GM18909 (cell line): ENCODE measurements around the gene NCBP1.
"Not testable (repeated sequence)": the region's sequence is repeated elsewhere in the genome, so short reads cannot be mapped to it uniquely, and the experiment has no call there.

Experiments
- ATAC-seq: cut with Tn5 transposase; IDR thresholded peaks from one replicate; pipeline ENCODE4 v1.9.1; 2021; ENCODE audit warnings: mild to moderate bottlenecking; ENCODE audit not compliant: unreplicated experiment, poor library complexity

Gene NCBP1

DNA sequence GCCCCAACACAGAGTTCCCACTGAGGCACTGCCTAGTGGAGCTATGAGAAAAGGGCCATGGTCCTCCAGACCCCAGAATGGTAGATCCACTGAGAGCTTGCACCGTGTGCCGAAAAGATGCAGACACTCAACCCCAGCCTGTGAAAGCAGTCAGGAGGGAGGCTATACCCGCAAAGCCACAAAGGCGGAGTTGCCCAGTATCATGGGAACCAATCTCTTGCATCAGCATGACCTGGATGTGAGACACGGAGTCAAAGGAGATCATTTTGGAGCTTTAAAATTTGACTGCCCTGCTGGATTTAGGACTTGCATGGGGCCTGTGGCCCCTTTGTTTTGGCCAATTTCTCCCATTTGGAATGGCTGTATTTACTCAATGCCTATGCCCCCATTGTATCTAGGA lies 11.1 kb upstream of the NCBP1 start:
- not testable (repeated sequence) for ATAC-seq

- no peak for ATAC-seq
Observed at GRCh38 chr9:97623946-97624345, 9.7 kb upstream of the NCBP1 start.

DNA sequence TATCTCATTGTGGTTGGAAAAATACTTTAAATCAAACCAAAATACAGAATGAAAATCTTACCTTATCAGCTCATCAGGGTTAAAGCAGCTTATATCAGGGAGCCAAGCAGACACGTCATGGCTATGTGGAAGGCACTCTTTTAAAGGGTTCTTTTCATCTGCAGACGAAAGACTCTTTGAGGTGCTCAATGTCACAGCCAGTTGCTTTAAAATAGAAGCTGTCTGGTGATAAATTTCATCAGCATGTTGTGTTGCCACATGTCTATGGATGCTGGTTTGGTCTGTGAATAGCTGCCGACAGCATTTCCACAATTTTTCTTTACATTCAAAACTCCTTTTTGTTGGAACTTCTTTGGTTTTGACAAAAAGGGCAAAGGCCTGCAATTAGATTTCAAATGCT lies 8.0 kb upstream of the NCBP1 start:
- ATAC-seq = no peak

- no peak for ATAC-seq
Observed at GRCh38 chr9:97627624-97628023, 6.0 kb upstream of the NCBP1 start.

- ATAC-seq = no peak
Observed at GRCh38 chr9:97628668-97629067, 5.0 kb upstream of the NCBP1 start.

DNA sequence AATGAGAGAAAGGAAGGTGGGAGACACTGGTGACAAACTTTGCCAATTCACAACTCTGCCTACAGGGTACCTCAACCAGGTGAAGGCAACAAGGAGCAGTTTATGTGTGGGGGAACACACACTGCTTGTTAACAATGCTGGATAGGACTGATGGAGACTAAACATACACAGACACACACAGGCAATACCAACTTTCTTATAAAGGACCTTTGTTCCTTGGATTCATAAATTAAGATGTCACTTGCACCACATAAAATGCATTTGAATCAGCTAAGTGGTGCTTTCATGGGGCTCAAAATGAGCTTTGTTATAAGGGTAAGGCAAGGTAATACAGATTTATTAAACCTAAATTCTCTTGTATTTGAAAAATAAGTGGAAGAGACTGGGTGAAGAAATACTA lies 4.5 kb upstream of the NCBP1 start:
- no peak for ATAC-seq

- ATAC-seq = no peak
Observed at GRCh38 chr9:97630591-97630990, 3.0 kb upstream of the NCBP1 start.

DNA sequence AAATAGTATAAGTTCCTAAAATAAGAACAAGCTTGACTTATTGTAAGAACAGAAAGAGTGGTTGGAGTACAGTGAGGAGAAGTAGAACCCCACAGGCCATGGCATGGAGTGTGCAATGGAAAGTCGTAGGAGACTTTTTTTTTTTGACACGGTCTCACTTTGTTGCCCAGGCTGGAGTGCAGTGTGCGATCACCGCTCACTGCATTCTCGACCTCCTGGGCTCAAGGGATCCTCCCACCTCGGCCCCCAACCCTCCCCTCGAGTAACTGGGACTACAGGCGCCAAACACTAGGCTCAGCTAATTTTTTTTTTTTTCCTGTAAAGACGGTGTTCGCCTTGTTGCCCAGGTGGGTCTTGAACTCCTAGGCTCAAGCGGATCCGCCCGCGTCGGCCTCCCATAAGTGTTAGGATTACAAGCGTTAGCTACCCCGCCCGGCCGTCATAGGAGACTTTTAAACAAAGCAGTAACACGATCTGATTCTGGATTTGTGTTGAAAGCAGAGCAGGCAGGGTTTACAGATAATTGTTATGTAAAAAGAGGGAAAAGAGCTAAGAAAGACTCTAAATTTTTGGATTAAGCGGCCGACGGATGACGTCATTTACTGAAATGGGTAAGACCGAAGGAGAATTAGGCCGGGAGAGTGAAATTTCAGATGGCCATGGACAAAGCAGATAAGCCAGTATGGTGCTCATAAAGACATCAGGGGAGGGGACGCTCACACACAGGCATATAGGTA lies 1.2 kb upstream of the NCBP1 start:
- peak; percentile 15 for ATAC-seq

DNA sequence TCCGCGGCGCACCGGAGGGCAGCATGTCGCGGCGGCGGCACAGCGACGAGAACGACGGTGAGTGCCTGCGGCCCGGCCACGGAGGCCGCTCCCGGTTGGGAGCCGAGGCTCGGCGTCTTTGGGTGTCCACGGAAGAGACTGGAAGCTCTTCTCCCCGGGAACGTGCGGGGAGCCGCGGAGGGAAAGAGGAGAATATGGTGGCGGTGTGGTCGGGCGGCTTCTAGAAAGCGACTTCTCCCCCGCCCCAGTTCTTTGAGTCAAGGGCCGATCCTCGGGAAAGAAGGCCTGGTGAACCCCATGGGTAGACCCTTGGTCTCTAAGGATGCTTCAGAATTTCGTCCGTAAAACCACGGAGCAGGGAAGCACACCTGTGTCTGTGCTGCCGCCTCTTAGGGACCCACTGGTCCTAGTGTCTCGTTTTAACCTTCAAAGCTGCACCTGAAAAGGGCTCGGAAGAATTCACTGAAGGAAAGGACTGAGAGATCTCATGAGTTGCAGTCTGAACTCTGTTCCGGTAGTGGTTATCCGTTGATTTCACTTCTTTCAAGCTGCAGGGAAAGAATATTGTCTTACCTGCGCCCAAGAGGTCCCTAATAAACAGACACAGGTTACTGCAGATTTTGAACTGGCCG lies 354 bp downstream of the NCBP1 start:
- ATAC-seq = no peak

DNA sequence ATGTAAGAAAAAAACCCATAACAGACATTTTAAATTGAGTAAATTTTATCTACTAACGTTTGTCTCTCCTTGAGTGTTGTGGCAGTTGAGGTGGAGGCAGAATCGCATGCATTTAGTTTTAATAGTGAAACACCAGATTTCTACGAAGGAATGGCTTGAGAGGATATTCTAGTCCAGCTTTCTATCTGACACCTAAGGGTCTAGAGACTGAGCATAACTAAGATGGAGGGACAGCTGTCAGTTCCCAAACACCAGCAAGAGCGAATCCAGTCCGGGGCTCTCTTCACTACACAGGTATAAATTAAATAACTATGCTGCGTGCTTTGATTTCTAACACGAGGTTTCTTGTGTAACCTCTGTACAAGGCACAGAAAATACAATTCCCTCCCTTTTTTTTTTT lies 1.4 kb downstream of the NCBP1 start:
- no peak for ATAC-seq

DNA sequence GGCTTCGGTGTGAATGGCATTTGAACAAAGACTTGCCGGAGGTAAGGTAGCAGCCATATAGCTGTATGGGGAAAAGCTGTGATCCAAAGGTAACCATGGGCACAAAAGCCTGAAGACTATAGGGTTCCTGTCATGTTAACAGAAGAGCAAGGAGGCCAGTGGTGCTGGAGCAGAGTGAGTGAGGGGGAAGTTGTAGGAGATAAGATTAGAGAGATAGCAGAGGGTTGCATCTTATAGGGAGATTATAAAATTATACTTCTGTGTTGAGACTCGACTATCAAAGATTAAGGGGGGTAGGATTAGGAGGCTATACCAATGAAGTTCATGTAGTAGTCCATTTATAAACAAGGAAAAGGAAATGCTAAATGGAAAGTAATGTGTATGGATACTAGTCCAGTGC lies 3.3 kb downstream of the NCBP1 start:
- no peak for ATAC-seq

- ATAC-seq = no peak
Observed at GRCh38 chr9:97638666-97639065, 5.0 kb downstream of the NCBP1 start.

- ATAC-seq = no peak
Observed at GRCh38 chr9:97640325-97640724, 6.7 kb downstream of the NCBP1 start.

DNA sequence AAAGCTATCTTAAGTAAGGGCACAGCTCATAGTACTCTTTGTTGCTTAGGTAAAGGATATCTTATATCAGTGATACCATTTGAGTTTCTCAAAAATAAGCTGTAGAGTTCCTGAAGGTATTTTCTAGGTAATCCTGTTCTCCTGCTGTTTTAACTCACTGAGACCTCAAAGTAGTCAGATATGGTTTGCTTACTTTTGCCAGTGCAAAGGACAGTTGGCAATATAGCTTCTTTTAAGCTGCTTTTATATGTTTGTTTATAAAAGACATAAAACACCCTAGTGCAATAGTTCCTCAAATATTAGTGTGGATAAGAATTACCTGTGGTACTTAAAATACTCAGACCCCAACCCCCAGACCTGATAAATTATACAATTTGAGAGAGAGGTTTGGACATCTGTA lies 12.1 kb downstream of the NCBP1 start:
- ATAC-seq = no peak

DNA sequence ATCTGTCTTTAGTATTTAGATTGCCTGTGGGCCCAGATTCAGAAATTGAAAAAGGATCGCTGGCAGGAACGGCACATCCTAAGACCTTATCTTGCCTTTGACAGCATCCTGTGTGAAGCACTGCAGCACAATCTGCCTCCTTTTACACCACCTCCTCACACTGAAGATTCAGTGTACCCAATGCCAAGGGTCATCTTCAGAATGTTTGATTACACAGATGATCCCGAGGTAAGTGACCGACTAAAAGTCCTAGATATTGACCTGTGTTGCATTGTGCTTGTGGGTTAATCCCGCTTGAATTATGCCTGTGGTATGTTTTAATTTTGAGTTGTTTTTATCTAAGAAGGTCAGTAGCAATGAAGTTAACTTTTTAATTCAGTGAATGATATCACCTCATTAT lies 14.4 kb downstream of the NCBP1 start:
- ATAC-seq = no peak

DNA sequence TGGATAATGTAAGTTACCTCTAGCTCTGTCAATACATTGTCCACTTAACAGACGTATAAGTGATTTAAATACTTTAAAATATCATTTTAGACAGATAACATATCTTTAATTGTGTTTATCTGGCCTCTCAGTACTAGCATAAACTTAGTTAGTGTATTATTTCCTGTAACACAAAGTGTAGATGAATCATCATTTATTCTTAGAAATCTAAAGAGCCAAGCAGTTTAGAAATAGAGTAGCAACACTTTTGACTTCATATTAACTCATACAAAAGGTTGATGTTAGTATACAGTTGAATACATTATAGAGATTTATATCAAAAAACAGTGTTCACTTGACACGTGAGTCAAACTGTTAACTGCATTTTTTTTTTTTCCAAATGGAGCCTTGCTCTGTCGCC lies 18.0 kb downstream of the NCBP1 start:
- ATAC-seq = no peak

DNA sequence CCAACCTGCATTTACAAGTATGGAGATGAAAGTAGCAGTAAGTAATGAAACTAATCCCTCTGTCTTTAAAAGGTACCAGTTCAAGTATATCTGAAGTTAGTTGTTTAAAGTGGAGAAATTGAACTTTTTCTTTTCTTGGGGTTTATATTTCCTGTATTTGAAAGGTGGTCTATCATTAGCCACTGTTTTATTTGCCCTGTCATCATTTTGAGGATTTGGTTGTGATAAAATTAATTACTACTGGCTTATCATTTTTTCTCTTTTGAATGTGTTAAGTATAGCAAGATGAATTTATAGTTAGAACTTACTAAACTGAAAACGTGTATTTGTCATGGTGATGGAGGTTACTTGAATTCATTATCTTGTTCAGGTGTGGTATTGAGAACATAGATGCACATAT lies 25.1 kb downstream of the NCBP1 start:
- ATAC-seq = no peak

DNA sequence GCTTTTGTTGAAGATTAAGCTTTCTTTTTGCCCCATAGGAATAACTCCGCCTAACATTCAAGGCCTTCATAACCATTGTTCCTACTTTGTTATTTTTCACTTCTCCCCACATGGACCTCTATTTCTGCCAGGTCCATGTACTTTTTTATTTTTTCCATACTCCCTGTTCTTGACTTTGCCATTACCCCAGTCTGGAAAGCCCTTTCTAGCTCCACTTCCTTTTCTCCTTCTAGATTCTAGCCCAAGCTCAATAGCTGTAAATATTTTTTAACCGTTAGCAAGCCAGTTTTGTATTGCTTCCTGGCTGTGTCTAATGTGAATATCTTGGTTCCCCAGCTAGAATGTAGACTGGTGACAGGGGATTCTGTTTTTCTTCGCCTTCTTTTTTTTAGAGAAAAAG lies 26.1 kb downstream of the NCBP1 start:
- ATAC-seq = no peak

- no peak for ATAC-seq
Observed at GRCh38 chr9:97660340-97660739, 26.7 kb downstream of the NCBP1 start.

GRCh38 chr9:97660847-97661246 lies 27.2 kb downstream of the NCBP1 start:
- ATAC-seq = no peak

- no peak for ATAC-seq
Observed at GRCh38 chr9:97665742-97666141, 32.1 kb downstream of the NCBP1 start.
